Liver (tissue), 9 donors: ENCODE measurements around the gene ADGRD1. TPM values are rescaled to one million over a fixed set of nuclear protein-coding genes. Genes with fewer than 3 reads are reported as not detected.

Experiments
- DNase-seq: peaks from one replicate; pipeline ENCODE4 v3.0.0-alpha.2; 2017; ENCODE audit warnings: low spot score
- H3K27ac ChIP-seq, 2 donors: one replicate each; pipeline ENCODE4 v1.7.0; 2013; ENCODE audit warnings: inconsistent platforms in 2 of 2, low read length in 2 of 2, control low read depth in 1 of 2, low read depth in 1 of 2, mild to moderate bottlenecking in 1 of 2
- H3K27me3 ChIP-seq, 4 donors: one replicate each; pipeline versions ENCODE4 v1.6.1 to v1.7.0; 2013; ENCODE audit warnings: low read length in 3 of 4, inconsistent platforms in 1 of 4, mild to moderate bottlenecking in 1 of 4, moderate library complexity in 1 of 4; ENCODE audit not compliant: control insufficient read depth in 4 of 4, insufficient read depth in 4 of 4
- H3K36me3 ChIP-seq, 4 donors: one replicate each; pipeline versions ENCODE4 v1.6.1 to v1.7.0; 2013; ENCODE audit warnings: low read length in 3 of 4, mild to moderate bottlenecking in 3 of 4, low read depth in 1 of 4, moderate library complexity in 1 of 4; ENCODE audit not compliant: control insufficient read depth in 4 of 4, insufficient read depth in 3 of 4
- H3K4me1 ChIP-seq, 4 donors: one replicate each; pipeline versions ENCODE4 v1.6.1 to v1.7.0; 2013; ENCODE audit warnings: low read length in 3 of 4, mild to moderate bottlenecking in 3 of 4, moderate library complexity in 1 of 4; ENCODE audit not compliant: control insufficient read depth in 4 of 4, insufficient read depth in 4 of 4
- H3K4me3 ChIP-seq, 3 donors: one replicate each; pipeline versions ENCODE4 v1.6.1 to v1.7.0; 2013; ENCODE audit warnings: low read length in 3 of 3, control low read depth in 1 of 3, low read depth in 1 of 3, mild to moderate bottlenecking in 1 of 3
- H3K9ac ChIP-seq, 2 donors: one replicate each; pipeline ENCODE4 v1.7.0; 2013; ENCODE audit warnings: low read length in 2 of 2, mild to moderate bottlenecking in 2 of 2, moderate library complexity in 2 of 2, control low read depth in 1 of 2, low read depth in 1 of 2
- H3K9me3 ChIP-seq, 4 donors: one replicate each; pipeline versions ENCODE4 v1.6.1 to v1.7.0; 2013; ENCODE audit warnings: low read length in 3 of 4; ENCODE audit not compliant: control insufficient read depth in 4 of 4
- EGR1 ChIP-seq, 2 donors: IDR thresholded peaks; 2 replicates each; pipeline ENCODE4 v1.6.1; 2016 to 2018; ENCODE audit warnings: antibody characterized with exemption in 2 of 2, low read depth in 2 of 2
- FOXA1 ChIP-seq: IDR thresholded peaks from 2 replicates; pipeline ENCODE4 v1.6.1; 2016; ENCODE audit warnings: antibody characterized with exemption
- FOXA2 ChIP-seq: IDR thresholded peaks from 2 replicates; pipeline ENCODE4 v1.6.1; 2016; ENCODE audit warnings: antibody characterized with exemption
- GABPA ChIP-seq, 2 donors: IDR thresholded peaks in 1 of 2; conservative IDR thresholded peaks in 1 of 2; 2 replicates each; pipeline ENCODE4 v1.6.1; 2016; ENCODE audit warnings: antibody characterized with exemption in 2 of 2, mild to moderate bottlenecking in 1 of 2, moderate library complexity in 1 of 2
- HNF4A ChIP-seq, 2 donors: conservative IDR thresholded peaks; 2 replicates each; pipeline ENCODE4 v1.6.1; 2016; ENCODE audit warnings: antibody characterized with exemption in 2 of 2, mild to moderate bottlenecking in 2 of 2
- HNF4G ChIP-seq: IDR thresholded peaks from 2 replicates; pipeline ENCODE4 v1.6.1; 2016; ENCODE audit warnings: antibody characterized with exemption
- JUND ChIP-seq, 2 donors: IDR thresholded peaks; 2 replicates each; pipeline ENCODE4 v1.6.1; 2016; ENCODE audit warnings: antibody characterized with exemption in 2 of 2
- NR2F2 ChIP-seq: IDR thresholded peaks from 2 replicates; pipeline ENCODE4 v1.6.1; 2016; ENCODE audit warnings: antibody characterized with exemption
- RXRA ChIP-seq, 2 donors: IDR thresholded peaks; 2 replicates each; pipeline ENCODE4 v1.6.1; 2017 to 2018; ENCODE audit warnings: antibody characterized with exemption in 2 of 2, mild to moderate bottlenecking in 1 of 2
- SP1 ChIP-seq: IDR thresholded peaks from 2 replicates; pipeline ENCODE4 v1.6.1; 2018; ENCODE audit warnings: antibody characterized with exemption, mild to moderate bottlenecking
- TAF1 ChIP-seq: conservative IDR thresholded peaks from 2 replicates; pipeline ENCODE4 v1.6.1; 2016; ENCODE audit warnings: antibody characterized with exemption, mild to moderate bottlenecking
- ZBTB33 ChIP-seq: IDR thresholded peaks from 2 replicates; pipeline ENCODE4 v1.6.1; 2016; ENCODE audit warnings: antibody characterized with exemption
- WGBS: extraction: QIAGEN DNeasy Blood & Tissue Kit; methylation state at CpG from one replicate; pipeline ENCODE4 v1.1.7; 2013; 5-methylcytosine and 5-hydroxymethylcytosine counted together
- polyA plus RNA-seq, 2 donors: library from polyadenylated mRNA; stranded (reverse) in 1 of 2; unstranded in 1 of 2; fragments of 200-250 nt in 1 of 2; fragments of >200 nt in 1 of 2; fragmentation: Nextera tagmentation in 1 of 2; extraction: Ambion mirVana in 1 of 2; gene quantifications; one replicate each; pipeline versions ENCODE4 v1.2.1 to v1.2.3, GENCODE V29; 2013 to 2015
- total RNA-seq, 2 donors: library from RNA; depleted of rRNA; stranded (reverse); fragments of >200 nt; gene quantifications; one replicate each; pipeline ENCODE4 v1.2.3, GENCODE V29; 2014
- TF ChIP-seq, protein P1 (sequence below): IDR thresholded peaks from 2 replicates; pipeline ENCODE4 v1.6.1; 2016; ENCODE audit warnings: antibody characterized with exemption, mild to moderate bottlenecking
- TF ChIP-seq, protein P2 (sequence below): IDR thresholded peaks from 2 replicates; pipeline ENCODE4 v1.6.1; 2016; ENCODE audit warnings: antibody characterized with exemption
- donor health status: healthy.
- donor health status: healthy.
- donor health status: healthy.
- donor health status: healthy.
- donor health status: healthy.

Gene ADGRD1
- total and polyA plus RNA-seq, 4 donors, result 2.7 to 7.1 (median 4.6) TPM

- Histone ChIP-seq H3K27ac (no peak overlapping the region), H3K4me3 (no peak overlapping the region), H3K27me3 (no peaks in the 10 kb centered on the region), H3K9me3 (peaks cover 0 to 2% (median under 1%) of the 10 kb centered on the region in 4 donors), H3K4me1 (no peaks in the 10 kb centered on the region), H3K9ac (no peak overlapping the region), H3K36me3 (no peaks in the 10 kb centered on the region)
- WGBS, result 89% methylated on average over 23 of the region's 23 CpGs
- DNase-seq, result no peak
- TF ChIP-seq, protein P1, sequence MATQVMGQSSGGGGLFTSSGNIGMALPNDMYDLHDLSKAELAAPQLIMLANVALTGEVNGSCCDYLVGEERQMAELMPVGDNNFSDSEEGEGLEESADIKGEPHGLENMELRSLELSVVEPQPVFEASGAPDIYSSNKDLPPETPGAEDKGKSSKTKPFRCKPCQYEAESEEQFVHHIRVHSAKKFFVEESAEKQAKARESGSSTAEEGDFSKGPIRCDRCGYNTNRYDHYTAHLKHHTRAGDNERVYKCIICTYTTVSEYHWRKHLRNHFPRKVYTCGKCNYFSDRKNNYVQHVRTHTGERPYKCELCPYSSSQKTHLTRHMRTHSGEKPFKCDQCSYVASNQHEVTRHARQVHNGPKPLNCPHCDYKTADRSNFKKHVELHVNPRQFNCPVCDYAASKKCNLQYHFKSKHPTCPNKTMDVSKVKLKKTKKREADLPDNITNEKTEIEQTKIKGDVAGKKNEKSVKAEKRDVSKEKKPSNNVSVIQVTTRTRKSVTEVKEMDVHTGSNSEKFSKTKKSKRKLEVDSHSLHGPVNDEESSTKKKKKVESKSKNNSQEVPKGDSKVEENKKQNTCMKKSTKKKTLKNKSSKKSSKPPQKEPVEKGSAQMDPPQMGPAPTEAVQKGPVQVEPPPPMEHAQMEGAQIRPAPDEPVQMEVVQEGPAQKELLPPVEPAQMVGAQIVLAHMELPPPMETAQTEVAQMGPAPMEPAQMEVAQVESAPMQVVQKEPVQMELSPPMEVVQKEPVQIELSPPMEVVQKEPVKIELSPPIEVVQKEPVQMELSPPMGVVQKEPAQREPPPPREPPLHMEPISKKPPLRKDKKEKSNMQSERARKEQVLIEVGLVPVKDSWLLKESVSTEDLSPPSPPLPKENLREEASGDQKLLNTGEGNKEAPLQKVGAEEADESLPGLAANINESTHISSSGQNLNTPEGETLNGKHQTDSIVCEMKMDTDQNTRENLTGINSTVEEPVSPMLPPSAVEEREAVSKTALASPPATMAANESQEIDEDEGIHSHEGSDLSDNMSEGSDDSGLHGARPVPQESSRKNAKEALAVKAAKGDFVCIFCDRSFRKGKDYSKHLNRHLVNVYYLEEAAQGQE, result no peak
- TF ChIP-seq RXRA (IDR thresholded peaks at IDR 0.05) (no peak), JUND (IDR thresholded peaks at IDR 0.05) (no peak), GABPA (IDR thresholded peaks at IDR 0.05 in 1 of 2, conservative IDR thresholded peaks at IDR 0.05 in 1 of 2) (no peak), FOXA2 (no peak), HNF4A (conservative IDR thresholded peaks at IDR 0.05) (no peak), HNF4G (no peak), NR2F2 (no peak), ZBTB33 (no peak)
- TF ChIP-seq, protein P2, sequence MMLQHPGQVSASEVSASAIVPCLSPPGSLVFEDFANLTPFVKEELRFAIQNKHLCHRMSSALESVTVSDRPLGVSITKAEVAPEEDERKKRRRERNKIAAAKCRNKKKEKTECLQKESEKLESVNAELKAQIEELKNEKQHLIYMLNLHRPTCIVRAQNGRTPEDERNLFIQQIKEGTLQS, result no peak
Observed at GRCh38 chr12:130924966-130925665, 28.6 kb upstream of the ADGRD1 start.

- Histone ChIP-seq H3K9me3 (peaks cover 0 to 2% (median under 1%) of the 10 kb centered on the region in 4 donors), H3K4me1 (no peaks in the 10 kb centered on the region), H3K27ac (no peak overlapping the region), H3K9ac (no peak overlapping the region), H3K36me3 (no peaks in the 10 kb centered on the region), H3K27me3 (no peaks in the 10 kb centered on the region), H3K4me3 (no peak overlapping the region)
- TF ChIP-seq NR2F2 (no peak), FOXA2 (no peak)
- TF ChIP-seq, protein P2, result no peak
- WGBS, result 88% methylated on average over 7 of the region's 7 CpGs
- DNase-seq, result no peak
Observed at GRCh38 chr12:130925666-130926015, 28.1 kb upstream of the ADGRD1 start.

- Histone ChIP-seq H3K4me1 (no peaks in the 10 kb centered on the region), H3K27ac (no peak overlapping the region), H3K9ac (no peak overlapping the region), H3K27me3 (no peaks in the 10 kb centered on the region), H3K4me3 (no peak overlapping the region), H3K36me3 (no peaks in the 10 kb centered on the region), H3K9me3 (no peaks in the 10 kb centered on the region)
- 82% methylated on average over 8 of the region's 8 CpGs for WGBS
- no peak for DNase-seq
- TF ChIP-seq RXRA (IDR thresholded peaks at IDR 0.05), result no peak
- TF ChIP-seq HNF4G, result no peak
- TF ChIP-seq, protein P1, result no peak
- TF ChIP-seq EGR1 (IDR thresholded peaks at IDR 0.05; ENCODE audit: low read depth in 2 of 2), result no peak
- TF ChIP-seq TAF1, result no peak
- TF ChIP-seq SP1, result no peak
- TF ChIP-seq HNF4A (conservative IDR thresholded peaks at IDR 0.05), result no peak
- no peak for TF ChIP-seq FOXA1
- TF ChIP-seq ZBTB33, result no peak
- TF ChIP-seq, protein P2, result no peak
Observed at GRCh38 chr12:130929363-130929762, 24.3 kb upstream of the ADGRD1 start.
